K562 (cell line): ENCODE measurements around the gene LRRC74B. TPM values are rescaled to one million over a fixed set of nuclear protein-coding genes. Genes with fewer than 3 reads are reported as not detected.

Source experiments
- ARID2 ChIP-seq: fragments of 450-650 bp; IDR thresholded peaks from 2 replicates; pipeline ENCODE4 v1.6.1; 2017; ENCODE audit warnings: antibody characterized with exemption, mild to moderate bottlenecking
- BCOR ChIP-seq: fragments of 450-650 bp; IDR thresholded peaks from 2 replicates; pipeline ENCODE4 v1.6.1; 2016
- SMAD4 ChIP-seq: fragments of 250-450 bp; sonication (Bioruptor Pico); conservative IDR thresholded peaks from 2 replicates; pipeline ENCODE4 v1.8.0; 2021; ENCODE audit warnings: inconsistent platforms, mild to moderate bottlenecking, moderate library complexity
- SRF ChIP-seq, 2 experiments: fragments of 250-450, 450-650 bp in 1 of 2; sonication (Bioruptor Pico) in 1 of 2; sonication (generic) in 1 of 2; formaldehyde crosslinking; IDR thresholded peaks; 2 replicates each; pipeline versions ENCODE4 v1.5.0 to v1.5.1; 2020 to 2022; ENCODE audit warnings: mild to moderate bottlenecking in 1 of 2, missing genetic modification reagents in 1 of 2
- STAG1 ChIP-seq: sonication (generic); formaldehyde crosslinking; IDR thresholded peaks from 2 replicates; pipeline ENCODE4 v1.5.0; 2020; ENCODE audit warnings: missing genetic modification reagents, borderline replicate concordance
- TGIF2 ChIP-seq: sonication (generic); formaldehyde crosslinking; IDR thresholded peaks from 2 replicates; pipeline ENCODE4 v1.8.1; 2022; ENCODE audit warnings: mild to moderate bottlenecking, missing genetic modification reagents, moderate library complexity
- TRIM24 ChIP-seq, 2 experiments: fragments of 450-650 bp; IDR thresholded peaks; 2 replicates each; pipeline ENCODE4 v1.6.1; 2016
- ZKSCAN3 ChIP-seq: fragments of 250-450 bp; sonication (Bioruptor Pico); IDR thresholded peaks from 2 replicates; pipeline ENCODE4 v1.4.0; 2020
- ZNF165 ChIP-seq: fragments of 250-450 bp; sonication (Bioruptor Pico); IDR thresholded peaks from 2 replicates; pipeline ENCODE4 v1.4.0; 2020; ENCODE audit warnings: borderline replicate concordance
- ZNF354B ChIP-seq: fragments of 250-450 bp; sonication (Bioruptor Pico); IDR thresholded peaks from 2 replicates; pipeline ENCODE4 v1.4.0; 2020
- ZNF408 ChIP-seq: fragments of 250-450 bp; sonication (Bioruptor Pico); IDR thresholded peaks from 2 replicates; pipeline ENCODE4 v1.4.0; 2020; ENCODE audit warnings: low read depth, mild to moderate bottlenecking, moderate library complexity
- ZNF699 ChIP-seq: fragments of 250-450 bp; sonication (Bioruptor Pico); IDR thresholded peaks from 2 replicates; pipeline ENCODE4 v1.8.0; 2021; ENCODE audit warnings: mild to moderate bottlenecking, moderate library complexity; ENCODE audit not compliant: insufficient replicate concordance
- polyA plus RNA-seq, 8 experiments: library from polyadenylated mRNA; depleted of rRNA in 4 of 8; stranded (reverse) in 5 of 8; unstranded in 3 of 8; fragments of >200 nt; fragmentation: Nextera tagmentation in 2 of 8; fragmentation: Illumina TruSeq in 1 of 8; extraction: Ambion mirVana in 2 of 8; extraction: Trizol in 1 of 8; gene quantifications; 2 replicates each; pipeline versions ENCODE4 v1.2.1 to v1.2.3, GENCODE V29; 2011 to 2014; ENCODE audit warnings: inconsistent platforms in 1 of 8, missing spikeins in 1 of 8
- total RNA-seq, 7 experiments: library from RNA; depleted of rRNA in 6 of 7; stranded (reverse); fragments of >200 nt in 6 of 7; fragmentation: Illumina TruSeq in 2 of 7; extraction: Trizol in 2 of 7; gene quantifications; 2 replicates each; pipeline versions ENCODE4 v1.2.1 to v1.2.3, GENCODE V29; 2011 to 2021; ENCODE audit warnings: low replicate concordance in 1 of 7
- TF ChIP-seq, protein P1 (sequence below), 2 experiments: fragments of 450-650 bp in 1 of 2; sonication (generic) in 1 of 2; formaldehyde crosslinking; conservative IDR thresholded peaks; 2 replicates each; pipeline versions ENCODE4 v1.4.0 to v1.8.1; 2020 to 2022; ENCODE audit warnings: mild to moderate bottlenecking in 1 of 2, missing genetic modification reagents in 1 of 2
- TF ChIP-seq, protein P2 (sequence below): fragments of 450-650 bp; formaldehyde crosslinking; IDR thresholded peaks from 2 replicates; pipeline ENCODE4 v1.4.0; 2020; ENCODE audit warnings: mild to moderate bottlenecking, mixed read lengths
- TF ChIP-seq, protein P3 (sequence below): sonication (generic); formaldehyde crosslinking; IDR thresholded peaks from 2 replicates; pipeline ENCODE4 v1.8.1; 2023; ENCODE audit warnings: mild to moderate bottlenecking, missing genetic modification reagents
- TF ChIP-seq, protein P4 (sequence below): fragments of 250-450 bp; sonication (Bioruptor Pico); IDR thresholded peaks from 2 replicates; pipeline ENCODE4 v1.4.0; 2020; ENCODE audit warnings: borderline replicate concordance

LRRC74B gene
- total and polyA plus RNA-seq, 9 of the 15 experiments (the other 6 are each of a cell fraction or from before 2014, with no cell fraction given): not detected

DNA sequence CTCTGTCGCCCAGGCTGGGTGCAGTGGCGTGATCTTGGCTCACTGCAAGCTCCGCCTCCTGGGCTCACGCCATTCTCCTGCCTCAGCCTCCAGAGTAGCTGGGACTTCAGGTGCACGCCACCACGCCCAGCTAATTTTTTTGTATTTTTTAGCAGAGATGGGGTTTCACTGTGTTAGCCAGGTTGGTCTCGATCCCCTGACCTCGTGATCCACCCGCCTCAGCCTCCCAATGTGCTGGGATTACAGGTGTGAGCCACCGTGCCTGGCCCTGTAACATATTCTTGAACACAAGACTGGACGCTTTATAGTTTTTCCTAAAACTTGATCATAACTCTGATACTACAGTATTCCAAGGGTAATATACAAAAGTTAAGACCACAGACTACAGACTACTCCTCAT is 45.5 kb downstream of the LRRC74B start (continued):
- TF ChIP-seq, protein P1, sequence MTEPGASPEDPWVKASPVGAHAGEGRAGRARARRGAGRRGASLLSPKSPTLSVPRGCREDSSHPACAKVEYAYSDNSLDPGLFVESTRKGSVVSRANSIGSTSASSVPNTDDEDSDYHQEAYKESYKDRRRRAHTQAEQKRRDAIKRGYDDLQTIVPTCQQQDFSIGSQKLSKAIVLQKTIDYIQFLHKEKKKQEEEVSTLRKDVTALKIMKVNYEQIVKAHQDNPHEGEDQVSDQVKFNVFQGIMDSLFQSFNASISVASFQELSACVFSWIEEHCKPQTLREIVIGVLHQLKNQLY (CRISPR knock-in tag; conservative IDR thresholded peaks at IDR 0.05): 0 out of 4 replicates have a peak, but pooled peaks of 1 of the 2 experiments have one; percentile 44
- TF ChIP-seq ZNF165 (CRISPR knock-in tag) (0 out of 2 replicates have a peak, but pooled peaks have one; percentile 69), TGIF2 (CRISPR knock-in tag) (peak; percentile 35; the same call in 1 of the 2 replicates), ZNF699 (CRISPR knock-in tag) (peak; percentile 6), ZNF408 (CRISPR knock-in tag) (0 out of 2 replicates have a peak, but pooled peaks have one; percentile 24), ARID2 (0 out of 2 replicates have a peak, but pooled peaks have one; percentile 7), STAG1 (CRISPR knock-in tag) (peak; percentile 27; the same call in 1 of the 2 replicates), TRIM24 (IDR thresholded peaks at IDR 0.05) (0 out of 4 replicates have a peak, but pooled peaks have one; percentile 42 to 54), ZKSCAN3 (CRISPR knock-in tag) (0 out of 2 replicates have a peak, but pooled peaks have one; percentile 40), ZNF354B (CRISPR knock-in tag) (0 out of 2 replicates have a peak, but pooled peaks have one; percentile 28), SRF (CRISPR knock-in tag; IDR thresholded peaks at IDR 0.05) (0 out of 4 replicates have a peak, but pooled peaks of 1 of the 2 experiments have one; percentile 18), BCOR (peak; percentile 68), SMAD4 (CRISPR knock-in tag) (0 out of 2 replicates have a peak, but pooled peaks have one; percentile 21)
- TF ChIP-seq, protein P2, sequence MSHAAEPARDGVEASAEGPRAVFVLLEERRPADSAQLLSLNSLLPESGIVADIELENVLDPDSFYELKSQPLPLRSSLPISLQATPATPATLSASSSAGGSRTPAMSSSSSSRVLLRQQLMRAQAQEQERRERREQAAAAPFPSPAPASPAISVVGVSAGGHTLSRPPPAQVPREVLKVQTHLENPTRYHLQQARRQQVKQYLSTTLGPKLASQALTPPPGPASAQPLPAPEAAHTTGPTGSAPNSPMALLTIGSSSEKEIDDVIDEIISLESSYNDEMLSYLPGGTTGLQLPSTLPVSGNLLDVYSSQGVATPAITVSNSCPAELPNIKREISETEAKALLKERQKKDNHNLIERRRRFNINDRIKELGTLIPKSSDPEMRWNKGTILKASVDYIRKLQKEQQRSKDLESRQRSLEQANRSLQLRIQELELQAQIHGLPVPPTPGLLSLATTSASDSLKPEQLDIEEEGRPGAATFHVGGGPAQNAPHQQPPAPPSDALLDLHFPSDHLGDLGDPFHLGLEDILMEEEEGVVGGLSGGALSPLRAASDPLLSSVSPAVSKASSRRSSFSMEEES (CRISPR knock-in tag): peak; percentile 45; the same call in 1 of the 2 replicates
- TF ChIP-seq, protein P3, sequence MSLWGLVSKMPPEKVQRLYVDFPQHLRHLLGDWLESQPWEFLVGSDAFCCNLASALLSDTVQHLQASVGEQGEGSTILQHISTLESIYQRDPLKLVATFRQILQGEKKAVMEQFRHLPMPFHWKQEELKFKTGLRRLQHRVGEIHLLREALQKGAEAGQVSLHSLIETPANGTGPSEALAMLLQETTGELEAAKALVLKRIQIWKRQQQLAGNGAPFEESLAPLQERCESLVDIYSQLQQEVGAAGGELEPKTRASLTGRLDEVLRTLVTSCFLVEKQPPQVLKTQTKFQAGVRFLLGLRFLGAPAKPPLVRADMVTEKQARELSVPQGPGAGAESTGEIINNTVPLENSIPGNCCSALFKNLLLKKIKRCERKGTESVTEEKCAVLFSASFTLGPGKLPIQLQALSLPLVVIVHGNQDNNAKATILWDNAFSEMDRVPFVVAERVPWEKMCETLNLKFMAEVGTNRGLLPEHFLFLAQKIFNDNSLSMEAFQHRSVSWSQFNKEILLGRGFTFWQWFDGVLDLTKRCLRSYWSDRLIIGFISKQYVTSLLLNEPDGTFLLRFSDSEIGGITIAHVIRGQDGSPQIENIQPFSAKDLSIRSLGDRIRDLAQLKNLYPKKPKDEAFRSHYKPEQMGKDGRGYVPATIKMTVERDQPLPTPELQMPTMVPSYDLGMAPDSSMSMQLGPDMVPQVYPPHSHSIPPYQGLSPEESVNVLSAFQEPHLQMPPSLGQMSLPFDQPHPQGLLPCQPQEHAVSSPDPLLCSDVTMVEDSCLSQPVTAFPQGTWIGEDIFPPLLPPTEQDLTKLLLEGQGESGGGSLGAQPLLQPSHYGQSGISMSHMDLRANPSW (CRISPR knock-in tag): 0 out of 2 replicates have a peak, but pooled peaks have one; percentile 34
- TF ChIP-seq, protein P4, sequence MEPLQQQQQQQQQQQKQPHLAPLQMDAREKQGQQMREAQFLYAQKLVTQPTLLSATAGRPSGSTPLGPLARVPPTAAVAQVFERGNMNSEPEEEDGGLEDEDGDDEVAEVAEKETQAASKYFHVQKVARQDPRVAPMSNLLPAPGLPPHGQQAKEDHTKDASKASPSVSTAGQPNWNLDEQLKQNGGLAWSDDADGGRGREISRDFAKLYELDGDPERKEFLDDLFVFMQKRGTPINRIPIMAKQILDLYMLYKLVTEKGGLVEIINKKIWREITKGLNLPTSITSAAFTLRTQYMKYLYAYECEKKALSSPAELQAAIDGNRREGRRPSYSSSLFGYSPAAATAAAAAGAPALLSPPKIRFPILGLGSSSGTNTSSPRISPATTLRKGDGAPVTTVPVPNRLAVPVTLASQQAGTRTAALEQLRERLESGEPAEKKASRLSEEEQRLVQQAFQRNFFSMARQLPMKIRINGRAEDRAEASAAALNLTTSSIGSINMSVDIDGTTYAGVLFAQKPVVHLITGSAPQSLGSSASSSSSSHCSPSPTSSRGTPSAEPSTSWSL (CRISPR knock-in tag): 0 out of 2 replicates have a peak, but pooled peaks have one; percentile 80
- TF ChIP-seq, all 486 proteins: peak for 30; not testable (repeated sequence) for 456
